Brain microvascular endothelial cell (primary cell): Measurements from ENCODE around the gene WWC2.

ENCODE experiments used
- DNase-seq: peaks from one replicate; pipeline ENCODE4 v3.0.0-alpha.2; 2020
- H3K27ac ChIP-seq: fragments of 250-450 bp; sonication (Bioruptor Pico); 2 replicates; pipeline ENCODE4 v1.5.1; 2020; ENCODE audit warnings: mild to moderate bottlenecking, moderate library complexity
- H3K27me3 ChIP-seq: fragments of 250-450 bp; sonication (Bioruptor Pico); replicated peaks from 2 replicates; pipeline ENCODE4 v1.5.1; 2020; ENCODE audit warnings: mild to moderate bottlenecking
- H3K36me3 ChIP-seq: fragments of 250-450 bp; sonication (Bioruptor Pico); replicated peaks from 2 replicates; pipeline ENCODE4 v1.5.1; 2020; ENCODE audit warnings: mild to moderate bottlenecking
- H3K4me3 ChIP-seq: 2 replicates; pipeline ENCODE4 v1.5.1; 2011; ENCODE audit warnings: low read depth, mild to moderate bottlenecking, control low read depth, low read length, moderate library complexity
- CTCF ChIP-seq: IDR thresholded peaks from 2 replicates; pipeline ENCODE4 v1.5.1; 2011; ENCODE audit warnings: low read depth, mild to moderate bottlenecking, moderate library complexity, low read length, control low read depth, inconsistent platforms; ENCODE audit errors: missing control alignments
- in situ Hi-C: cut with HindIII; loops from 2 replicates; pipeline ENCODE4 v1.10.0; 2017; ENCODE audit warnings: low sequenced_read_pairs, low pct_ligation_motif_present

Gene WWC2

GRCh38 chr4:183211533-183211932, 112.5 kb downstream of the WWC2 start:
- DNase-seq, result no peak
- Histone ChIP-seq H3K27me3 (no peaks in the 10 kb centered on the region), H3K27ac (no peak overlapping the region), H3K4me3 (no peak overlapping the region), H3K36me3 (no peaks in the 10 kb centered on the region)
- no peak for TF ChIP-seq CTCF
- in situ Hi-C loops, result no loop called here

- no peak for TF ChIP-seq CTCF
Measured at GRCh38 chr4:183213996-183214395, 114.9 kb downstream of the WWC2 start.

GRCh38 chr4:183214912-183215488, 115.9 kb downstream of the WWC2 start:
- Histone ChIP-seq H3K27ac (no peak overlapping the region), H3K36me3 (no peaks in the 10 kb centered on the region), H3K4me3 (no peak overlapping the region), H3K27me3 (no peaks in the 10 kb centered on the region)
- DNase-seq, result no peak
- in situ Hi-C loops, result no loop called here
- TF ChIP-seq CTCF, result no peak

More at GRCh38 chr4:183213996-183214395, 114.9 kb downstream of the WWC2 start:
- Histone ChIP-seq H3K27ac (no peak overlapping the region), H3K36me3 (no peaks in the 10 kb centered on the region), H3K4me3 (no peak overlapping the region), H3K27me3 (no peaks in the 10 kb centered on the region)
- in situ Hi-C loops, result no loop called here
- no peak for DNase-seq

- H3K36me3 ChIP-seq, result no peaks in the 10 kb centered on the region
- DNase-seq, result no peak
- in situ Hi-C loops, result no loop called here
- no peak overlapping the region for H3K27ac ChIP-seq
- no peak overlapping the region for H3K4me3 ChIP-seq
- TF ChIP-seq CTCF, result no peak
- no peaks in the 10 kb centered on the region for H3K27me3 ChIP-seq
Measured at GRCh38 chr4:183220236-183220635, 121.2 kb downstream of the WWC2 start.

GRCh38 chr4:183223053-183223452, 124.0 kb downstream of the WWC2 start:
- Histone ChIP-seq H3K27ac (no peak overlapping the region), H3K4me3 (no peak overlapping the region), H3K36me3 (no peaks in the 10 kb centered on the region), H3K27me3 (no peaks in the 10 kb centered on the region)
- no peak for TF ChIP-seq CTCF
- DNase-seq, result no peak
- in situ Hi-C loops, result no loop called here

GRCh38 chr4:183229397-183229796, 130.3 kb downstream of the WWC2 start:
- Histone ChIP-seq H3K4me3 (no peak overlapping the region), H3K27ac (no peak overlapping the region), H3K27me3 (no peaks in the 10 kb centered on the region), H3K36me3 (no peaks in the 10 kb centered on the region)
- no peak for TF ChIP-seq CTCF
- DNase-seq, result no peak
- in situ Hi-C loops, result no loop called here
